IMR-90 (cell line): ENCODE measurements around the gene CNNM3. TPM values are rescaled to one million over a fixed set of nuclear protein-coding genes. Genes with fewer than 3 reads are reported as not detected.

Experiments
- ATAC-seq: fragments of 200-7000 bp; cut with Tn5 transposase; 2 replicates; pipeline ENCODE4 v1.9.1; 2020; ENCODE audit warnings: low read depth, mild to moderate bottlenecking, moderate library complexity
- BruUV-seq: library from RNA; stranded (reverse); fragments of 400-500 nt; replicated peaks from 2 replicates; lab custom pipeline; 2021; lab: Mats Ljungman, UMichigan
- CTCF ChIA-PET: fragments of 300-600 bp; formaldehyde crosslinking; extraction: SDS; loops from one replicate; lab custom pipeline; 2021; ENCODE audit warnings: antibody characterized with exemption; lab: Yijun Ruan, JAX
- POLR2A ChIA-PET: fragments of 300-600 bp; sonication (Branson Sonifier 250); formaldehyde crosslinking; loops from one replicate; lab custom pipeline; 2022; ENCODE audit warnings: antibody characterized with exemption; ENCODE audit not compliant: unreplicated experiment; lab: Charles Lee
- DNase-seq: peaks from one replicate; pipeline ENCODE4 v3.0.0; 2013
- H2AFZ ChIP-seq: replicated peaks from 2 replicates; pipeline ENCODE3; 2013; ENCODE audit warnings: low read length, mild to moderate bottlenecking; ENCODE audit not compliant: poor library complexity
- H2AK5ac ChIP-seq: 2 replicates; pipeline ENCODE4 v1.6.1; 2013; ENCODE audit warnings: low read depth, low read length, inconsistent platforms
- H2AK9ac ChIP-seq: replicated peaks from 2 replicates; pipeline ENCODE3; 2013; ENCODE audit warnings: mild to moderate bottlenecking, low read depth, low read length, moderate library complexity; ENCODE audit not compliant: poor library complexity
- H2BK120ac ChIP-seq: 2 replicates; pipeline ENCODE4 v1.6.1; 2013; ENCODE audit warnings: low read depth, low read length, inconsistent platforms
- H2BK15ac ChIP-seq: 3 replicates; pipeline ENCODE4 v1.6.1; 2013; ENCODE audit warnings: low read depth, low read length, inconsistent platforms
- H2BK20ac ChIP-seq: 2 replicates; pipeline ENCODE4 v1.6.1; 2013; ENCODE audit warnings: low read depth, mild to moderate bottlenecking, inconsistent platforms, low read length, moderate library complexity
- H2BK5ac ChIP-seq: 2 replicates; pipeline ENCODE4 v1.6.1; 2013; ENCODE audit warnings: mild to moderate bottlenecking, low read depth, low read length, inconsistent platforms; ENCODE audit not compliant: poor library complexity, severe bottlenecking
- H3K14ac ChIP-seq: replicated peaks from 2 replicates; pipeline ENCODE4 v1.6.1; 2013; ENCODE audit warnings: low read depth, low read length, inconsistent platforms
- H3K18ac ChIP-seq: 2 replicates; pipeline ENCODE4 v1.6.1; 2013; ENCODE audit warnings: low read depth, low read length, control low read depth
- H3K23ac ChIP-seq: 2 replicates; pipeline ENCODE4 v1.6.1; 2013; ENCODE audit warnings: low read depth, low read length, inconsistent platforms
- H3K27ac ChIP-seq: 2 replicates; pipeline ENCODE4 v1.5.1; 2013; ENCODE audit warnings: mild to moderate bottlenecking, control low read depth, low read length; ENCODE audit not compliant: insufficient read depth
- H3K27me3 ChIP-seq: 2 replicates; pipeline ENCODE4 v1.6.1; 2013; ENCODE audit warnings: low read length; ENCODE audit not compliant: control insufficient read depth, insufficient read depth
- H3K36me3 ChIP-seq: 2 replicates; pipeline ENCODE4 v1.6.1; 2013; ENCODE audit warnings: low read length, mixed read lengths; ENCODE audit not compliant: control insufficient read depth, insufficient read depth
- H3K4ac ChIP-seq: 2 replicates; pipeline ENCODE4 v1.6.1; 2013; ENCODE audit warnings: low read depth, low read length, inconsistent platforms
- H3K4me1 ChIP-seq: 2 replicates; pipeline ENCODE4 v1.6.1; 2013; ENCODE audit warnings: low read length, mixed read lengths; ENCODE audit not compliant: control insufficient read depth, insufficient read depth
- H3K4me2 ChIP-seq: 2 replicates; pipeline ENCODE4 v1.6.1; 2013; ENCODE audit warnings: low read depth, mild to moderate bottlenecking, control low read depth, low read length, moderate library complexity
- H3K4me3 ChIP-seq: 2 replicates; pipeline ENCODE4 v1.5.1; 2013; ENCODE audit warnings: low read depth, mild to moderate bottlenecking, control low read depth, low read length, moderate library complexity; ENCODE audit not compliant: insufficient read depth
- H3K56ac ChIP-seq: 2 replicates; pipeline ENCODE4 v1.6.1; 2013; ENCODE audit warnings: low read length, inconsistent platforms; ENCODE audit not compliant: insufficient read depth; ENCODE audit errors: extremely low read depth
- H3K79me1 ChIP-seq, 2 experiments: 2 replicates each; pipeline ENCODE4 v1.6.1; 2013; ENCODE audit warnings: low read length in 2 of 2, inconsistent platforms in 1 of 2, low read depth in 1 of 2
- H3K9ac ChIP-seq: 2 replicates; pipeline ENCODE4 v1.6.1; 2013; ENCODE audit warnings: low read depth, low read length, control low read depth
- H3K9me1 ChIP-seq: 2 replicates; pipeline ENCODE4 v1.6.1; 2013; ENCODE audit warnings: low read length, inconsistent platforms; ENCODE audit not compliant: insufficient read depth
- H3K9me3 ChIP-seq: 2 replicates; pipeline ENCODE4 v1.6.1; 2013; ENCODE audit warnings: low read length; ENCODE audit not compliant: control insufficient read depth, insufficient read depth
- H4K20me1 ChIP-seq: 2 replicates; pipeline ENCODE4 v1.6.1; 2013; ENCODE audit warnings: low read length, inconsistent platforms; ENCODE audit not compliant: insufficient read depth
- H4K5ac ChIP-seq: 2 replicates; pipeline ENCODE4 v1.6.1; 2013; ENCODE audit warnings: mild to moderate bottlenecking, low read depth, low read length, control low read depth
- H4K8ac ChIP-seq, 2 experiments: 2 replicates each; pipeline ENCODE4 v1.6.1; 2013; ENCODE audit warnings: low read depth in 2 of 2, low read length in 2 of 2, control low read depth in 1 of 2, inconsistent platforms in 1 of 2
- H4K91ac ChIP-seq: 2 replicates; pipeline ENCODE4 v1.6.1; 2013; ENCODE audit warnings: low read depth, low read length, inconsistent platforms; ENCODE audit not compliant: insufficient read depth
- CEBPB ChIP-seq: IDR thresholded peaks from 2 replicates; pipeline ENCODE4 v1.6.1; 2012; ENCODE audit warnings: low read depth, low read length, improper control_type of control experiment
- CHD1 ChIP-seq: IDR thresholded peaks from 2 replicates; pipeline ENCODE4 v1.6.1; 2012; ENCODE audit warnings: low read depth, low read length, improper control_type of control experiment
- FOS ChIP-seq: fragments of 150-350 bp; IDR thresholded peaks from 2 replicates; pipeline ENCODE4 v1.6.1; 2016; ENCODE audit warnings: low read depth, low read length
- MAZ ChIP-seq: IDR thresholded peaks from 2 replicates; pipeline ENCODE4 v1.6.1; 2012; ENCODE audit warnings: low read depth, mild to moderate bottlenecking, low read length, improper control_type of control experiment, moderate library complexity, borderline replicate concordance
- MXI1 ChIP-seq: IDR thresholded peaks from 2 replicates; pipeline ENCODE4 v1.6.1; 2012; ENCODE audit warnings: low read depth, mild to moderate bottlenecking, low read length, moderate library complexity, borderline replicate concordance
- NFE2L2 ChIP-seq: fragments of 150-350 bp; IDR thresholded peaks from 2 replicates; pipeline ENCODE4 v1.6.1; 2016; ENCODE audit warnings: low read depth, mild to moderate bottlenecking, low read length
- POLR2A ChIP-seq: IDR thresholded peaks from 2 replicates; pipeline ENCODE4 v1.6.1; 2012; ENCODE audit warnings: mild to moderate bottlenecking, low read depth, low read length
- RAD21 ChIP-seq: IDR thresholded peaks from 2 replicates; pipeline ENCODE4 v1.6.1; 2012; ENCODE audit warnings: low read length, improper control_type of control experiment
- RCOR1 ChIP-seq: IDR thresholded peaks from 2 replicates; pipeline ENCODE4 v1.6.1; 2012; ENCODE audit warnings: mild to moderate bottlenecking, low read length, improper control_type of control experiment; ENCODE audit not compliant: insufficient replicate concordance
- SMC3 ChIP-seq: fragments of 150-350 bp; IDR thresholded peaks from 2 replicates; pipeline ENCODE4 v1.6.1; 2016; ENCODE audit warnings: low read depth, mild to moderate bottlenecking, antibody characterized with exemption, low read length, moderate library complexity
- WGBS, 2 experiments: methylation state at CpG; one replicate each; pipeline versions ENCODE4 v1.1.5 to v1.1.7; 2013; ENCODE audit warnings: missing lambda C conversion rate in 2 of 2; ENCODE audit not compliant: insufficient read length in 1 of 2; ENCODE audit errors: extremely low coverage in 2 of 2; 5-methylcytosine and 5-hydroxymethylcytosine counted together
- dilution Hi-C: fragments of 300-500 bp; cut with HindIII; formaldehyde crosslinking; loops from one replicate; pipeline ENCODE4 v1.14.3; 2018; ENCODE audit warnings: low sequenced_read_pairs; ENCODE audit not compliant: unreplicated experiment
- in situ Hi-C: fragments of 300-500 bp; cut with MboI; formaldehyde crosslinking; loops from 3 replicates; pipeline ENCODE4 v1.14.3; 2019; ENCODE audit warnings: low sequenced_read_pairs, inconsistent platforms, mixed read lengths
- intact Hi-C: fragments of 100-400 bp; cut with micrococcal nuclease; formaldehyde crosslinking; loops from 2 replicates; pipeline ENCODE4 v1.10.0; 2022
- polyA plus RNA-seq, 3 experiments: library from polyadenylated mRNA; depleted of rRNA; stranded (reverse); fragments of >200 nt; gene quantifications; 2 replicates each; pipeline ENCODE4 v1.2.3, GENCODE V29; 2012; ENCODE audit warnings: low replicate concordance in 1 of 3
- total RNA-seq: library from RNA; depleted of rRNA; stranded (reverse); fragments of >200 nt; gene quantifications from 2 replicates; pipeline ENCODE4 v1.2.3, GENCODE V29; 2012
- TF ChIP-seq, protein P1 (sequence below): fragments of 150-350 bp; IDR thresholded peaks from 2 replicates; pipeline ENCODE4 v1.6.1; 2017; ENCODE audit warnings: mild to moderate bottlenecking, antibody characterized with exemption, low read length, low read depth
- TF ChIP-seq, protein P2 (sequence below): conservative IDR thresholded peaks from 2 replicates; pipeline ENCODE4 v1.5.1; 2012; ENCODE audit warnings: mild to moderate bottlenecking, low read depth, low read length, improper control_type of control experiment

The CNNM3 gene
- total and polyA plus RNA-seq, 2 of the 4 experiments (the other 2 are of a cell fraction): 2.3 to 6.1 TPM

DNA sequence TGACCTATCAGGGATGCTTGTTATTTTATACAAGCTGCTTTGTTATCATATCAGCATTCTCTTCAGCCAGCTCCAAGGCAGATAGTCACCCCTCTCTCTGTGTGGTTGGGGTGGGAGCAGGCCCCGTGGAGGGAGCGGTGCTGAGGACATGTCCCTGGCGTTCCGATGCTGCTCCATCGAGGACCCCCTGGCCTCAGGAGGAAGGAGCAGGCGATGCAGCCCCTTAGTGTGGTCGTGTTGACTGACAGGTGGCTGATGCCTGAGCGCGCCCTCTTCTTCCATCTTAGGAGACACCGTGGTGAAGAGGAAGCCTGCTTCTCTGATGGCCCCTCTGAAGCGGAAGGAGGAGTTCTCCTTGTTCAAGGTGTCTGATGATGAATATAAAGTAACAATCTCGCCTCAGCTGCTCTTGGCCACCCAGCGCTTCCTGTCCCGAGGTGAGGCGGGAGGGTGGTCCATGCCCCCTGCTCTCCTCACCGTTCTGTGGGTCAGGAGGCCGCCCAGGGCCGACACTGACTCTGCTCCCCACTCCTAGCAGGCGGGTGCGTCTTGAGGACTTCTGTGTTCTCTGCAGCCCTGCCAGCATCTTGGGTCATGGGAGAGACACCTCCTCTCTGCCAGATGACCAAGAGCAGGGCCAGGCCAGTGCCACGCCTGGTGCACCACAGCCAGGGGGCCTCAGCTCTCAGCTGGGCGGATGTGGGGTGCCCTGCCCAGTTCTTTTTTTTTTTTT lies 10.6 kb downstream of the CNNM3 start (continued):
- no peak for TF ChIP-seq CHD1
- no peak for TF ChIP-seq POLR2A
- TF ChIP-seq, protein P1, sequence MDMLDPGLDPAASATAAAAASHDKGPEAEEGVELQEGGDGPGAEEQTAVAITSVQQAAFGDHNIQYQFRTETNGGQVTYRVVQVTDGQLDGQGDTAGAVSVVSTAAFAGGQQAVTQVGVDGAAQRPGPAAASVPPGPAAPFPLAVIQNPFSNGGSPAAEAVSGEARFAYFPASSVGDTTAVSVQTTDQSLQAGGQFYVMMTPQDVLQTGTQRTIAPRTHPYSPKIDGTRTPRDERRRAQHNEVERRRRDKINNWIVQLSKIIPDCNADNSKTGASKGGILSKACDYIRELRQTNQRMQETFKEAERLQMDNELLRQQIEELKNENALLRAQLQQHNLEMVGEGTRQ: no peak
- TF ChIP-seq CEBPB: no peak

DNA sequence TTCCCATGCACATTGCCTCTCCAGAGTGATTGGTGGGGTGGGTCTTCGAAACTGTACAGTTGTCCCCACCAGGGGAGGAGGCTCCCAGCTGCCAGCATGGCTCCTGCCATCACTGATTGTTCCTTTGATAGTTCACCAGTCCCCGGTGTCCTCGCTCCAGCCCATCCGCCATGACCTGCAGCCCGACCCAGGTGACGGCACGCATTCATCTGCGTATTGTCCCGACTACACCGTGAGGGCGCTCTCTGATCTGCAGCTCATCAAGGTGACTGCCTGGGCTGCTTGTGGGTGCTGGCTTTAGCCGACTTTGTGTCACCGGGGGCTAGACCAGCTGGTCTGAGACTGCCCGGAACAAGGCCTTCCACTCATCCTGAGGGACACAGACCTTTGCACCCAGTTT lies 12.4 kb downstream of the CNNM3 start:
- 88% methylated on average over 11 of the region's 14 CpGs; no CpG with 5 or more reads in 1 of the 2 experiments for WGBS, 2 experiments
- Histone ChIP-seq H3K56ac (no peak overlapping the region), H3K18ac (no peak overlapping the region), H3K14ac (no peak overlapping the region), H3K9me1 (peaks cover 20% of the 10 kb centered on the region; the same call in 1 of the 2 replicates), H2BK20ac (no peak overlapping the region), H3K23ac (no peak overlapping the region), H3K79me1 (peaks cover 7 to 15% of the 10 kb centered on the region in 2 experiments), H4K8ac (no peak overlapping the region), H2AK5ac (no peak overlapping the region), H3K36me3 (peaks cover 29% of the 10 kb centered on the region), H2AK9ac (peak overlapping the region; percentile 26), H3K9me3 (no peaks in the 10 kb centered on the region), H2BK5ac (no peak overlapping the region), H3K4ac (no peak overlapping the region), H3K4me3 (no peak overlapping the region), H3K27ac (no peak overlapping the region), H4K20me1 (peaks cover 13% of the 10 kb centered on the region; the same call in 1 of the 2 replicates), H2BK120ac (no peak overlapping the region), H4K5ac (no peak overlapping the region), H4K91ac (no peak overlapping the region), H3K9ac (no peak overlapping the region), H3K4me2 (no peak overlapping the region), H3K27me3 (no peaks in the 10 kb centered on the region), H2BK15ac (no peak overlapping the region), H2AFZ (no peak overlapping the region), H3K4me1 (peaks cover 16% of the 10 kb centered on the region; the same call in 1 of the 2 replicates)
- dilution Hi-C loops: no loop called here
- intact Hi-C loops: no loop called here
- DNase-seq: no peak
- BruUV-seq: no TSS peak
- ChIA-PET CTCF (no interaction called here), POLR2A (no interaction called here)
- in situ Hi-C loops: no loop called here
- no peak for ATAC-seq
- TF ChIP-seq, protein P2, sequence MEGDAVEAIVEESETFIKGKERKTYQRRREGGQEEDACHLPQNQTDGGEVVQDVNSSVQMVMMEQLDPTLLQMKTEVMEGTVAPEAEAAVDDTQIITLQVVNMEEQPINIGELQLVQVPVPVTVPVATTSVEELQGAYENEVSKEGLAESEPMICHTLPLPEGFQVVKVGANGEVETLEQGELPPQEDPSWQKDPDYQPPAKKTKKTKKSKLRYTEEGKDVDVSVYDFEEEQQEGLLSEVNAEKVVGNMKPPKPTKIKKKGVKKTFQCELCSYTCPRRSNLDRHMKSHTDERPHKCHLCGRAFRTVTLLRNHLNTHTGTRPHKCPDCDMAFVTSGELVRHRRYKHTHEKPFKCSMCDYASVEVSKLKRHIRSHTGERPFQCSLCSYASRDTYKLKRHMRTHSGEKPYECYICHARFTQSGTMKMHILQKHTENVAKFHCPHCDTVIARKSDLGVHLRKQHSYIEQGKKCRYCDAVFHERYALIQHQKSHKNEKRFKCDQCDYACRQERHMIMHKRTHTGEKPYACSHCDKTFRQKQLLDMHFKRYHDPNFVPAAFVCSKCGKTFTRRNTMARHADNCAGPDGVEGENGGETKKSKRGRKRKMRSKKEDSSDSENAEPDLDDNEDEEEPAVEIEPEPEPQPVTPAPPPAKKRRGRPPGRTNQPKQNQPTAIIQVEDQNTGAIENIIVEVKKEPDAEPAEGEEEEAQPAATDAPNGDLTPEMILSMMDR: no peak
- TF ChIP-seq MXI1: no peak
- TF ChIP-seq, protein P1: no peak
- no peak for TF ChIP-seq CHD1
- no peak for TF ChIP-seq CEBPB
- TF ChIP-seq NFE2L2: no peak
- no peak for TF ChIP-seq RCOR1
- TF ChIP-seq SMC3: no peak
- TF ChIP-seq FOS: no peak
- TF ChIP-seq MAZ: no peak
- TF ChIP-seq POLR2A: no peak
- TF ChIP-seq RAD21: no peak
